NCI-H1092 (cell line): ENCODE measurements around the gene STUB1.
"Not testable (repeated sequence)": the region's sequence is repeated elsewhere in the genome, so short reads cannot be mapped to it uniquely, and the experiment has no call there.

ENCODE experiments used
- DNase-seq: peaks from one replicate; lab custom pipeline; 2025; lab: John Stamatoyannopoulos, UW

STUB1 gene

GRCh38 chr16:678858-679813 is 1.1 kb upstream of the STUB1 start:
- DNase-seq, result peak; percentile 69

GRCh38 chr16:680625-680945 is 375 bp downstream of the STUB1 start:
- no peak for DNase-seq

- peak; percentile 22 for DNase-seq
Measured at GRCh38 chr16:680967-681745, 946 bp downstream of the STUB1 start.

- no peak for DNase-seq
Measured at GRCh38 chr16:681746-682427, 1.7 kb downstream of the STUB1 start.

- DNase-seq, result no peak
Measured at GRCh38 chr16:682493-683395, 2.5 kb downstream of the STUB1 start.

GRCh38 chr16:683396-684070 is 3.3 kb downstream of the STUB1 start:
- DNase-seq, result no peak

- peak; percentile 97 for DNase-seq
Measured at GRCh38 chr16:684071-684794, 4.0 kb downstream of the STUB1 start, which contains the start of gene JMJD8. Gene JMJD8 (minus strand): TSS chr16:684334. CDS start chr16:684319, 15 bp downstream.

- no peak for DNase-seq
Measured at GRCh38 chr16:684961-685696, 4.9 kb downstream of the STUB1 start.

GRCh38 chr16:685967-686366 is 5.8 kb downstream of the STUB1 start:
- DNase-seq, result peak; percentile 20

- DNase-seq, result no peak
Measured at GRCh38 chr16:686459-687260, 6.5 kb downstream of the STUB1 start.

GRCh38 chr16:687499-687898 is 7.3 kb downstream of the STUB1 start:
- DNase-seq, result no peak

- DNase-seq, result no peak
Measured at GRCh38 chr16:689175-689897, 9.1 kb downstream of the STUB1 start.

- DNase-seq, result not testable (repeated sequence)
Measured at GRCh38 chr16:691242-691641, 11.0 kb downstream of the STUB1 start.

GRCh38 chr16:692356-693108 is 12.3 kb downstream of the STUB1 start:
- DNase-seq, result no peak

- DNase-seq, result no peak
Measured at GRCh38 chr16:693364-693763, 13.2 kb downstream of the STUB1 start.

GRCh38 chr16:693766-694165 is 13.6 kb downstream of the STUB1 start:
- DNase-seq, result no peak

- DNase-seq, result no peak
Measured at GRCh38 chr16:694187-694862, 14.1 kb downstream of the STUB1 start.
